H1 (cell line): Measurements from ENCODE around the gene GINS3. TPM values are rescaled to one million over a fixed set of nuclear protein-coding genes. Genes with fewer than 3 reads are reported as not detected.

ENCODE experiments used
- CTCF ChIA-PET: fragments of 300-600 bp; sonication (Branson Sonifier 250); formaldehyde crosslinking; loops from one replicate; lab custom pipeline; 2021; ENCODE audit not compliant: partially characterized antibody; lab: Charles Lee
- POLR2A ChIA-PET: fragments of 300-600 bp; sonication (Branson Sonifier 250); formaldehyde crosslinking; loops from one replicate; lab custom pipeline; 2021; ENCODE audit warnings: inconsistent platforms; ENCODE audit not compliant: partially characterized antibody; lab: Charles Lee
- DNase-seq, 2 experiments: peaks; one replicate each; pipeline versions ENCODE4 v3.0.0 to v3.0.0-alpha.2; 2010 to 2022; ENCODE audit warnings: low spot score in 2 of 2, low read depth in 1 of 2, mixed read lengths in 1 of 2
- FAIRE-seq: peaks from 2 replicates; lab custom pipeline; 2011; peaks lifted over from hg19 to GRCh38; lab: Jason Lieb, UNC
- H2AFZ ChIP-seq: 2 replicates; pipeline ENCODE4 v1.8.1; 2012; ENCODE audit warnings: low read length, inconsistent platforms
- H2AK5ac ChIP-seq: 2 replicates; pipeline ENCODE4 v1.6.1; 2013; ENCODE audit warnings: low read depth, low read length
- H2BK120ac ChIP-seq: replicated peaks from 2 replicates; pipeline ENCODE3; 2013; ENCODE audit warnings: low read depth, low read length, inconsistent platforms
- H2BK12ac ChIP-seq: 2 replicates; pipeline ENCODE4 v1.6.1; 2013; ENCODE audit warnings: low read depth, low read length
- H2BK15ac ChIP-seq: 2 replicates; pipeline ENCODE4 v1.6.1; 2013; ENCODE audit warnings: low read length
- H2BK20ac ChIP-seq: 2 replicates; pipeline ENCODE4 v1.6.1; 2013; ENCODE audit warnings: low read length
- H2BK5ac ChIP-seq: 2 replicates; pipeline ENCODE4 v1.6.1; 2013; ENCODE audit warnings: low read depth, low read length
- H3K14ac ChIP-seq: 2 replicates; pipeline ENCODE4 v1.6.1; 2013; ENCODE audit warnings: inconsistent platforms; ENCODE audit not compliant: insufficient read length
- H3K18ac ChIP-seq: 2 replicates; pipeline ENCODE4 v1.6.1; 2013; ENCODE audit warnings: low read length; ENCODE audit errors: extremely low read depth
- H3K23ac ChIP-seq: 2 replicates; pipeline ENCODE4 v1.6.1; 2013; ENCODE audit warnings: inconsistent platforms; ENCODE audit not compliant: insufficient read length
- H3K23me2 ChIP-seq: 2 replicates; pipeline ENCODE4 v1.6.1; 2013; ENCODE audit warnings: low read depth, low read length
- H3K27ac ChIP-seq: 2 replicates; pipeline ENCODE4 v1.6.1; 2011; ENCODE audit warnings: low read depth, low read length, inconsistent platforms
- H3K27me3 ChIP-seq, 4 experiments: replicated peaks in 1 of 4; 1 replicate in 1 of 4; 2 replicates in 3 of 4; pipeline versions ENCODE4 v1.6.1 to v1.8.1; 2011 to 2013; ENCODE audit warnings: low read length in 3 of 4, mild to moderate bottlenecking in 3 of 4, inconsistent platforms in 2 of 4, mixed read lengths in 2 of 4, moderate library complexity in 1 of 4; ENCODE audit not compliant: control insufficient read depth in 3 of 4, insufficient read depth in 3 of 4; ENCODE audit errors: extremely low read depth in 1 of 4
- H3K36me3 ChIP-seq, 4 experiments: 2 replicates each; pipeline versions ENCODE4 v1.6.1 to v1.8.1; 2011 to 2013; ENCODE audit warnings: mild to moderate bottlenecking in 4 of 4, low read length in 3 of 4, moderate library complexity in 2 of 4, control low read depth in 1 of 4, inconsistent platforms in 1 of 4; ENCODE audit not compliant: insufficient read depth in 4 of 4, control insufficient read depth in 2 of 4
- H3K4ac ChIP-seq: replicated peaks from 2 replicates; pipeline ENCODE3; 2013; ENCODE audit warnings: low read length, low read depth, mixed read lengths, inconsistent platforms; ENCODE audit not compliant: insufficient read length
- H3K4me1 ChIP-seq, 4 experiments: replicated peaks in 1 of 4; 1 replicate in 1 of 4; 2 replicates in 3 of 4; pipeline versions ENCODE4 v1.6.1 to v1.8.1; 2011 to 2013; ENCODE audit warnings: low read length in 3 of 4, inconsistent platforms in 2 of 4, mixed read lengths in 1 of 4; ENCODE audit not compliant: insufficient read depth in 4 of 4, control insufficient read depth in 3 of 4
- H3K4me2 ChIP-seq, 2 experiments: 2 replicates each; pipeline versions ENCODE4 v1.6.1 to v1.8.1; 2011 to 2013; ENCODE audit warnings: low read depth in 2 of 2, low read length in 2 of 2, control low read depth in 1 of 2, inconsistent platforms in 1 of 2, mild to moderate bottlenecking in 1 of 2; ENCODE audit not compliant: insufficient read depth in 1 of 2
- H3K4me3 ChIP-seq, 4 experiments: fragments of 200-600, 300-600 bp in 1 of 4; sonication (generic), shearing (Covaris generic), sonication (Bioruptor Twin) in 1 of 4; 2 replicates each; pipeline versions ENCODE4 v1.5.1 to v1.8.1; 2011 to 2016; ENCODE audit warnings: low read length in 4 of 4, low read depth in 3 of 4, control low read depth in 2 of 4, inconsistent platforms in 2 of 4, mild to moderate bottlenecking in 2 of 4, mixed read lengths in 1 of 4, moderate library complexity in 1 of 4; ENCODE audit not compliant: insufficient read depth in 2 of 4; ENCODE audit errors: extremely low read depth in 1 of 4
- H3K56ac ChIP-seq: replicated peaks from 2 replicates; pipeline ENCODE3; 2013; ENCODE audit warnings: low read depth, mild to moderate bottlenecking, mixed read lengths, low read length, inconsistent platforms; ENCODE audit not compliant: insufficient read length
- H3K79me1 ChIP-seq: 2 replicates; pipeline ENCODE4 v1.6.1; 2013; ENCODE audit warnings: low read depth, low read length, control low read depth
- H3K79me2 ChIP-seq, 2 experiments: 2 replicates each; pipeline versions ENCODE4 v1.6.1 to v1.8.1; 2012 to 2013; ENCODE audit warnings: low read length in 2 of 2, mild to moderate bottlenecking in 2 of 2, inconsistent platforms in 1 of 2; ENCODE audit not compliant: insufficient read depth in 2 of 2, control insufficient read depth in 1 of 2
- H3K9ac ChIP-seq, 4 experiments: replicated peaks in 1 of 4; 1 replicate in 1 of 4; 2 replicates in 3 of 4; pipeline versions ENCODE4 v1.6.1 to v1.8.1; 2011 to 2013; ENCODE audit warnings: low read depth in 3 of 4, low read length in 3 of 4, control low read depth in 2 of 4, mild to moderate bottlenecking in 2 of 4, moderate library complexity in 2 of 4, inconsistent platforms in 1 of 4; ENCODE audit errors: extremely low read depth in 1 of 4
- H3K9me3 ChIP-seq, 2 experiments: 2 replicates each; pipeline versions ENCODE4 v1.6.1 to v1.8.1; 2012 to 2013; ENCODE audit warnings: mild to moderate bottlenecking in 2 of 2, moderate library complexity in 2 of 2, control low read depth in 1 of 2, inconsistent platforms in 1 of 2, low read depth in 1 of 2, low read length in 1 of 2, mixed read lengths in 1 of 2; ENCODE audit not compliant: insufficient read depth in 2 of 2
- H4K20me1 ChIP-seq, 2 experiments: replicated peaks in 1 of 2; 2 replicates each; pipeline versions ENCODE3 to v1.8.1; 2011 to 2013; ENCODE audit warnings: inconsistent platforms in 2 of 2, low read length in 2 of 2, mild to moderate bottlenecking in 1 of 2; ENCODE audit not compliant: insufficient read depth in 2 of 2, control insufficient read depth in 1 of 2
- H4K5ac ChIP-seq: 2 replicates; pipeline ENCODE4 v1.6.1; 2013; ENCODE audit warnings: low read length, low read depth, mixed read lengths, inconsistent platforms; ENCODE audit not compliant: insufficient read length
- H4K8ac ChIP-seq: 2 replicates; pipeline ENCODE4 v1.8.0; 2013; ENCODE audit warnings: mild to moderate bottlenecking, moderate library complexity, low read length, inconsistent platforms; ENCODE audit not compliant: insufficient read depth; ENCODE audit errors: extremely low read depth
- H4K91ac ChIP-seq: replicated peaks from 2 replicates; pipeline ENCODE3; 2013; ENCODE audit warnings: low read length, mixed read lengths, inconsistent platforms; ENCODE audit not compliant: insufficient read length
- CHD1 ChIP-seq: IDR thresholded peaks from 2 replicates; pipeline ENCODE4 v1.6.1; 2012; ENCODE audit warnings: low read depth, low read length, improper control_type of control experiment
- KDM4A ChIP-seq: IDR thresholded peaks from one replicate; pipeline ENCODE4 v1.7.1; 2012; ENCODE audit warnings: low read depth, mild to moderate bottlenecking, moderate library complexity, low read length, inconsistent platforms; ENCODE audit not compliant: severe bottlenecking
- RFX5 ChIP-seq: IDR thresholded peaks from 2 replicates; pipeline ENCODE4 v1.6.1; 2011; ENCODE audit warnings: low read depth, low read length, improper control_type of control experiment, borderline replicate concordance
- RNF2 ChIP-seq: fragments of 200-900, 300-1000 bp; sonication (generic); IDR thresholded peaks from 2 replicates; pipeline ENCODE4 v1.7.1; 2016; ENCODE audit warnings: borderline replicate concordance, low read depth, mild to moderate bottlenecking, antibody characterized with exemption, low read length; ENCODE audit not compliant: poor library complexity, severe bottlenecking; ENCODE audit errors: missing control alignments
- RXRA ChIP-seq: IDR thresholded peaks from 2 replicates; pipeline ENCODE4 v1.6.1; 2011; ENCODE audit warnings: low read depth, mild to moderate bottlenecking, low read length, moderate library complexity; ENCODE audit not compliant: insufficient read depth
- SIN3A ChIP-seq, 2 experiments: IDR thresholded peaks in 1 of 2; conservative IDR thresholded peaks in 1 of 2; 2 replicates each; pipeline ENCODE4 v1.6.1; 2011 to 2012; ENCODE audit warnings: low read length in 2 of 2, improper control_type of control experiment in 1 of 2, low read depth in 1 of 2, mild to moderate bottlenecking in 1 of 2
- SP1 ChIP-seq: IDR thresholded peaks from 2 replicates; pipeline ENCODE4 v1.6.1; 2011; ENCODE audit warnings: low read depth, low read length
- YY1 ChIP-seq: IDR thresholded peaks from 2 replicates; pipeline ENCODE4 v1.6.1; 2011; ENCODE audit warnings: low read depth, mild to moderate bottlenecking, low read length
- WGBS, 2 experiments: shearing (Covaris generic) in 1 of 2; methylation state at CpG; one replicate each; pipeline versions ENCODE4 v1.1.6 to v1.1.7; 2013 to 2015; ENCODE audit warnings: low lambda C conversion rate in 2 of 2, mixed read lengths in 2 of 2, inconsistent platforms in 1 of 2, low coverage in 1 of 2, missing lambda C conversion rate in 1 of 2; ENCODE audit not compliant: insufficient replicate concordance in 2 of 2, insufficient coverage in 1 of 2, insufficient read length in 1 of 2; ENCODE audit errors: extremely low coverage in 1 of 2, missing lambda C conversion rate in 1 of 2; 5-methylcytosine and 5-hydroxymethylcytosine counted together
- polyA plus RNA-seq, 7 experiments: library from polyadenylated mRNA; depleted of rRNA in 3 of 7; stranded (reverse) in 5 of 7; unstranded in 2 of 7; fragments of >200 nt in 5 of 7; fragments of 200-250 nt in 2 of 7; gene quantifications; 1 replicate in 5 of 7; 2 replicates in 1 of 7; 4 replicates in 1 of 7; pipeline versions ENCODE4 v1.2.1 to v1.2.3, GENCODE V29; 2011 to 2013; ENCODE audit warnings: missing spikeins in 2 of 7, mixed read lengths in 2 of 7
- total RNA-seq: library from RNA; stranded (reverse); fragmentation: NEBNext Ultra II Directional; extraction: Animal tissue kit (Norgen Biotek cat#: 25700); gene quantifications from 2 replicates; pipeline ENCODE4 v1.2.1, GENCODE V29; 2021

The GINS3 gene
- total and polyA plus RNA-seq, 2 of the 8 experiments (the other 6 are each of a cell fraction or from before 2014, with no cell fraction given), result 12.9 to 15.4 TPM

- H2BK120ac ChIP-seq, result no peak overlapping the region
- no peak for TF ChIP-seq RXRA
- TF ChIP-seq RNF2, result no peak
- no peak for TF ChIP-seq YY1
- TF ChIP-seq SP1, result no peak
- no peak for TF ChIP-seq KDM4A
- TF ChIP-seq CHD1, result no peak
- no peak for TF ChIP-seq RFX5
- TF ChIP-seq SIN3A (conservative IDR thresholded peaks at IDR 0.05 in 1 of 2, IDR thresholded peaks at IDR 0.05 in 1 of 2; ENCODE audit: low read depth in 1 of 2, low read length in 2 of 2), result no peak
Measured at GRCh38 chr16:58425245-58425644, 33.0 kb downstream of the GINS3 start.

More at GRCh38 chr16:58425245-58425644, 33.0 kb downstream of the GINS3 start:
- no peaks in the 10 kb centered on the region for H3K79me2 ChIP-seq
- H2BK12ac ChIP-seq, result no peak overlapping the region
- no peak overlapping the region for H3K4me2 ChIP-seq
- H4K8ac ChIP-seq, result no peak overlapping the region
- no peaks in the 10 kb centered on the region for H3K23me2 ChIP-seq
- no peak overlapping the region for H3K14ac ChIP-seq
- H3K23ac ChIP-seq, result no peak overlapping the region
- no peak overlapping the region for H2BK20ac ChIP-seq
- no peak for FAIRE-seq
- no peaks in the 10 kb centered on the region; a peak in 1 of 7 replicates for H3K27me3 ChIP-seq
- H3K56ac ChIP-seq, result no peak overlapping the region
- no peak overlapping the region for H3K27ac ChIP-seq
- H3K18ac ChIP-seq, result no peak overlapping the region
- no peak overlapping the region for H2BK15ac ChIP-seq
- 88% methylated on average over 8 of the region's 8 CpGs; no CpG with 5 or more reads in 1 of the 2 experiments for WGBS, 2 experiments
- H3K4ac ChIP-seq, result no peak overlapping the region
- H4K91ac ChIP-seq, result no peak overlapping the region
- CTCF ChIA-PET, result interaction anchor here (1.4 kb wide), 1 partner anchor 19 kb away, joined by 3 read pairs; no protein-coding TSS in a partner anchor
- H3K9me3 ChIP-seq, result no peaks in the 10 kb centered on the region
- H3K79me1 ChIP-seq, result no peaks in the 10 kb centered on the region
- H3K36me3 ChIP-seq, result no peaks in the 10 kb centered on the region
- H2AFZ ChIP-seq, result no peak overlapping the region
- H4K20me1 ChIP-seq, result no peaks in the 10 kb centered on the region
- no peak overlapping the region for H3K4me3 ChIP-seq
- H3K4me1 ChIP-seq, result no peaks in the 10 kb centered on the region
- POLR2A ChIA-PET, result no interaction called here
- no peak overlapping the region for H4K5ac ChIP-seq
- no peak for DNase-seq
- no peak overlapping the region for H2BK5ac ChIP-seq
- H3K9ac ChIP-seq, result no peak overlapping the region
- no peak overlapping the region for H2AK5ac ChIP-seq
